ENCODE data around the gene CAVIN1.

- TF ChIP-seq ZNF274 (IDR thresholded peaks at IDR 0.05; ENCODE audit: low read depth, low read length) (no peak), YY1 (IDR thresholded peaks at IDR 0.05; ENCODE audit: insufficient read depth, insufficient read length) (no peak)
Measured at GRCh38 chr17:42387661-42388380, 35.2 kb downstream of the CAVIN1 start.

Measured in NT2/D1 (cell line).